ENCODE data around the gene OLIG3. TPM values are rescaled to one million over a fixed set of nuclear protein-coding genes. Genes with fewer than 3 reads are reported as not detected.

The OLIG3 gene
- total RNA-seq, 3 donors from 2014 or later = not detected

GRCh38 chr6:137490006-137490905, 3.9 kb downstream of the OLIG3 start:
- Histone ChIP-seq H3K4me1 (ENCODE audit: low read depth) (peaks cover 8% of the 10 kb centered on the region), H3K36me3 (ENCODE audit: low read depth) (no peaks in the 10 kb centered on the region), H3K4me3 (no peak overlapping the region), H3K9me3 (no peaks in the 10 kb centered on the region)
- DNase-seq = no peak
- intact Hi-C loops (cut with DNase I, micrococcal nuclease) = no loop called here
- TF ChIP-seq CTCF (IDR thresholded peaks at IDR 0.05) = no peak
- ATAC-seq = no peak

GRCh38 chr6:137489046-137490005, 4.9 kb downstream of the OLIG3 start:
- no peak for DNase-seq
- no peaks in the 10 kb centered on the region for H3K36me3 ChIP-seq (ENCODE audit: low read depth)
- no peak overlapping the region for H3K4me3 ChIP-seq
- H3K9me3 ChIP-seq = no peaks in the 10 kb centered on the region
- TF ChIP-seq CTCF (IDR thresholded peaks at IDR 0.05) = no peak
- intact Hi-C loops (cut with DNase I, micrococcal nuclease) = no loop called here
- no peak for ATAC-seq
- peaks cover 8% of the 10 kb centered on the region for H3K4me1 ChIP-seq (ENCODE audit: low read depth)

GRCh38 chr6:137488150-137489045, 5.8 kb downstream of the OLIG3 start:
- Histone ChIP-seq H3K9me3 (no peaks in the 10 kb centered on the region), H3K4me1 (ENCODE audit: low read depth) (peaks cover 7% of the 10 kb centered on the region), H3K4me3 (no peak overlapping the region), H3K36me3 (ENCODE audit: low read depth) (no peaks in the 10 kb centered on the region)
- intact Hi-C loops (cut with DNase I, micrococcal nuclease) = no loop called here
- DNase-seq (no peak), ATAC-seq (no peak)
- no peak for TF ChIP-seq CTCF (IDR thresholded peaks at IDR 0.05)

GRCh38 chr6:137487869-137488149, 6.4 kb downstream of the OLIG3 start:
- no peaks in the 10 kb centered on the region for H3K9me3 ChIP-seq
- H3K4me3 ChIP-seq = no peak overlapping the region
- no peak for DNase-seq
- peaks cover 1% of the 10 kb centered on the region for H3K4me1 ChIP-seq (ENCODE audit: low read depth)
- intact Hi-C loops (cut with DNase I, micrococcal nuclease) = no loop called here
- TF ChIP-seq CTCF (IDR thresholded peaks at IDR 0.05) = no peak
- no peaks in the 10 kb centered on the region for H3K36me3 ChIP-seq (ENCODE audit: low read depth)
- ATAC-seq = no peak

GRCh38 chr6:137487181-137487868, 6.9 kb downstream of the OLIG3 start:
- DNase-seq = no peak
- no peak for TF ChIP-seq CTCF (IDR thresholded peaks at IDR 0.05)

More at GRCh38 chr6:137487181-137487868, 6.9 kb downstream of the OLIG3 start:
- ATAC-seq = no peak
- no peaks in the 10 kb centered on the region for H3K9me3 ChIP-seq
- no peak overlapping the region for H3K4me3 ChIP-seq
- H3K4me1 ChIP-seq (ENCODE audit: low read depth) = no peaks in the 10 kb centered on the region
- intact Hi-C loops (cut with DNase I, micrococcal nuclease) = no loop called here
- H3K36me3 ChIP-seq (ENCODE audit: low read depth) = no peaks in the 10 kb centered on the region
